Neutrophil (primary cell): ENCODE results near the gene EPS15.

Source experiments
- H3K27ac ChIP-seq: fragments of 200-600 bp; sonication (generic); 2 replicates; pipeline ENCODE4 v1.5.1; 2016; ENCODE audit warnings: mild to moderate bottlenecking, moderate library complexity
- H3K27me3 ChIP-seq: fragments of 200-600 bp; sonication (generic); 2 replicates; pipeline ENCODE4 v1.6.0; 2016; ENCODE audit warnings: mild to moderate bottlenecking
- H3K36me3 ChIP-seq: fragments of 200-600 bp; sonication (generic); 2 replicates; pipeline ENCODE4 v1.5.1; 2017
- H3K4me1 ChIP-seq, 2 experiments: fragments of 200-600 bp in 1 of 2; sonication (generic) in 1 of 2; 1 replicate in 1 of 2; 2 replicates in 1 of 2; pipeline versions ENCODE4 v1.5.1 to v1.6.1; 2013 to 2016; ENCODE audit warnings: low read depth in 1 of 2, low read length in 1 of 2, mild to moderate bottlenecking in 1 of 2, moderate library complexity in 1 of 2; ENCODE audit not compliant: control insufficient read depth in 1 of 2, insufficient read depth in 1 of 2
- H3K4me3 ChIP-seq, 2 experiments: fragments of 200-600 bp in 1 of 2; sonication (generic) in 1 of 2; 1 replicate in 1 of 2; 2 replicates in 1 of 2; pipeline ENCODE4 v1.5.1; 2013 to 2016; ENCODE audit warnings: low read depth in 1 of 2, low read length in 1 of 2, mild to moderate bottlenecking in 1 of 2, moderate library complexity in 1 of 2
- H3K9me3 ChIP-seq: fragments of 200-600 bp; sonication (generic); 2 replicates; pipeline ENCODE4 v1.5.1; 2016
- CTCF ChIP-seq: fragments of 200-600 bp; sonication (generic); IDR thresholded peaks from 2 replicates; pipeline ENCODE4 v1.5.1; 2016; ENCODE audit warnings: antibody characterized with exemption

The EPS15 gene

GRCh38 chr1:51542158-51542953 is 23.3 kb upstream of the EPS15 start:
- no peaks in the 10 kb centered on the region for H3K4me1 ChIP-seq
- no peak for TF ChIP-seq CTCF
- H3K36me3 ChIP-seq, result no peaks in the 10 kb centered on the region
- H3K27ac ChIP-seq, result no peak overlapping the region
- no peak overlapping the region for H3K4me3 ChIP-seq
- H3K27me3 ChIP-seq, result no peaks in the 10 kb centered on the region
- H3K9me3 ChIP-seq, result no peaks in the 10 kb centered on the region

GRCh38 chr1:51541313-51542050 is 22.4 kb upstream of the EPS15 start:
- Histone ChIP-seq H3K36me3 (no peaks in the 10 kb centered on the region), H3K27ac (no peak overlapping the region), H3K27me3 (no peaks in the 10 kb centered on the region), H3K4me3 (no peak overlapping the region), H3K9me3 (no peaks in the 10 kb centered on the region), H3K4me1 (no peaks in the 10 kb centered on the region)
- no peak for TF ChIP-seq CTCF

- Histone ChIP-seq H3K9me3 (no peaks in the 10 kb centered on the region), H3K4me1 (no peaks in the 10 kb centered on the region), H3K27ac (no peak overlapping the region), H3K36me3 (no peaks in the 10 kb centered on the region), H3K4me3 (no peak overlapping the region), H3K27me3 (no peaks in the 10 kb centered on the region)
- TF ChIP-seq CTCF, result no peak
Measured at GRCh38 chr1:51537568-51537967, 18.5 kb upstream of the EPS15 start.

- TF ChIP-seq CTCF, result no peak
- Histone ChIP-seq H3K36me3 (no peaks in the 10 kb centered on the region), H3K4me3 (no peak overlapping the region), H3K4me1 (no peaks in the 10 kb centered on the region), H3K27ac (no peak overlapping the region), H3K27me3 (no peaks in the 10 kb centered on the region), H3K9me3 (no peaks in the 10 kb centered on the region)
Measured at GRCh38 chr1:51535006-51535592, 16.0 kb upstream of the EPS15 start.

- Histone ChIP-seq H3K9me3 (no peaks in the 10 kb centered on the region), H3K27ac (no peak overlapping the region), H3K4me1 (no peaks in the 10 kb centered on the region), H3K27me3 (no peaks in the 10 kb centered on the region), H3K4me3 (no peak overlapping the region), H3K36me3 (no peaks in the 10 kb centered on the region)
- TF ChIP-seq CTCF, result no peak
Measured at GRCh38 chr1:51534447-51534846, 15.4 kb upstream of the EPS15 start.
